ENCODE data around the gene ADGRG3.
A peak's percentile ranks its signal among the peaks of the same experiment; 100 is the strongest.

ADGRG3 gene

GRCh38 chr16:57630931-57631845, 36.9 kb upstream of the ADGRG3 start:
- DNase-seq, result no peak

- DNase-seq, result no peak
These were observed 35.5 kb upstream of the ADGRG3 start for GRCh38 chr16:57632568-57632967.

DNA sequence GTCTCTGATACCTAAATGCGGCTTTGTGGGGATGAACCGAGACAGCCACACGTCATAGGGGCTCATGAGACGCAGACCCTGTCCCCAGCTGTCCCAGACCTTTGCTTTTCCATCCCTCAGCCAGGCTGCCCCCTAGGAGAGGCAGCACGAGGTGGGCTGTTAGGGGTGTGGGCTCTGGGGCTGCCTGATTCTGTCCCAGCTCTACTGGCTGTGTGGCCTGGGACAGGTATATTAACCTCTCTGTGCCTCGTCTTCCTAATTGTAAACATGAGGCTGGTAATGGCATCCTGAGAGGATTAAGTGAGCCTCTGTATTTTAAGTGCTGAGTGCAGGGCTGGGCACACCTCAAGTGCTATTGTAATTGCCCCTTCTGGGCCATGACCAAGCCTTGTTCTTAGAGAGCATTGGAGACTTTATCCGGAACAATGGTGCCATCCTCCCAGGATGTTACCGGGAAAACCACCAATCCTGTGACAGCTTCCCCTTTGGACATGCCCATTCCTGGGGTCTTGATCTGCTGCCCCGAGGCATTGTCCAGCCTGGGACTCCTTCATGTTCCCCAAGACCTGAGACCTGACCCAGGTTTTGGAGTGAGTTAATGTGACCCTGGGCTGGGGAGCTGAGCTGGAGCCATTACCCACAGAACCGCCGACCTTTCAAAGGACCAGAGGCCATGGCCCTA, 34.6 kb upstream of the ADGRG3 start:
- no peak for DNase-seq

DNA sequence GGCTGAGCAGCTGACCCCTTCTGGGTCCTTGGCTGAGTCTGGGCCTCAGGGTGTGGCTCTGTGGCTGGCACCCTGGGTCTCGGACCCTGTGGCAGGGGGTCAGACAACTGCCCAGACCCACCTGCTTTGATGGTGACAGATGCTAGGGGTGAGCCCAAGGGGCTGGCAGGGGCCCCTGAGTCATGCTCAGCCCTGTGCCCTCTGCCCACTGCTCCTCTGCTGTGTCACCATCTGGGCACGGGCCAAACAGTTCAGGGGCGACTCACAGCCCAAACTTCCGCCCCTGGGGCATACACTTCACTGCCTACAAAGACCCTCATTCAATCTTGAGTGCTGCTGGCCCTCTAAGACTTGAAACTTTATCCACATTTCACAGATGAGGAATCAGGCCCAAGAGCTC, 33.9 kb upstream of the ADGRG3 start:
- DNase-seq, result no peak

DNA sequence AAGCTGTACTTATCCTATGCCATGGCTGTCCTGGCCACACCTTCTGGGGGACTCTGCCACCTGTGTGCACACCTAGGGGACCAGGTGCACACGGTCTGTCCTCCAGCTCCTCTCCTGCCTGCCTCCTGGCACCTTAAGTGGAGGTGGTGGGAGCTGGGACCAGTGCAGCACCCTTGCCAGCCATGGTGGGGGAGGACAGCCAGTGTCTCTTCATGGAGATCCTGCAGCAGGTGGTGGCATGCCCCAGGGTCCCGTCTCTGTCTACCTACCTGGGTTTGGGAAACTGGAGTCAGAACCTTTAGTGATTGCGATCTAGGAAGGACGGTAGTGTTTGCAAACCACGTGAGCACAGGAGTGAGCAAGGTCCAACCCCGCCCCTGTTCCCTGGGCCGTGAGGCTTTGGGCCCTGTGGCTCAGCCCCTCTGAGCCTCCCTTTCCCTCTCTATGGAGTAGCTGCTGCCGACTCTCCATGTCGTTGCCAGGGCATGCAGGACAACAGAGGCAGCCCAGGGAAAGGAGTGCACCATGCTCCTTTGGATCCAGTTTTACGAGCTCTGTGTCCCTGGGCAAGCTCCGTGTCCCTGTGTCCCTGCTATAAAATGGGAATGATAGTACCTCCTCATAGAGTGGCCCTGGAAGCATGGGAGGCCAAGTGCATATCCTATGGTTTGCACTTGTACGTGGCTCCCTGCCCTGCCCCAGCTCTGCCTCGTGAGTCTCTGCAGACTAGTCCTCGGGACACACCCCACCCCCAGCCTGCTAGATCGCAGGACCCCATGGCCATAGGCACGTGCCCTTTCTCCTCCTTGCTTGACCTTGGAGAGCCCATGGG, 32.6 kb upstream of the ADGRG3 start:
- DNase-seq, result no peak

GRCh38 chr16:57636184-57636583, 31.9 kb upstream of the ADGRG3 start:
- no peak for DNase-seq

- DNase-seq, result no peak
These were observed 31.1 kb upstream of the ADGRG3 start for GRCh38 chr16:57637020-57637419.

GRCh38 chr16:57637424-57637823, 30.7 kb upstream of the ADGRG3 start:
- DNase-seq, result no peak

DNA sequence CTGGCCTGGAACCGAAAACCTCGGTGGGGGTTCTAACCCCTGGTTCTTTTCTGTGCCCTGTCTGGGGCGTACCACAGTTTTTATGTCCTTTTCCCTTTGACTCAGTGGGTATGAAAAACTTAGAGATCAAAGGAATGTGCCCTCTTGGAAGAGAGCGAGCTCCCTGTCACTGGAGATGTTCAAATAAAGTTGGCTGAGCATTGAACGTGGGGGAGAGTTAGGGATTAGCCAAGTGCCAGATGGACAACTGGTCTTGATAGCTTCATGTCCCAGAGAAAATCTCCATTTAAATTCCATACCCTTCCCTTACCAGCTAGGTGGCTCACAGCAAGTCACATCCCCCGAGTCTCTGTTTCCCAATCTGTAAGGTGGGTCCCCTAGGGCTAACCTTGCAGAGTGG, 30.1 kb upstream of the ADGRG3 start:
- no peak for DNase-seq

DNA sequence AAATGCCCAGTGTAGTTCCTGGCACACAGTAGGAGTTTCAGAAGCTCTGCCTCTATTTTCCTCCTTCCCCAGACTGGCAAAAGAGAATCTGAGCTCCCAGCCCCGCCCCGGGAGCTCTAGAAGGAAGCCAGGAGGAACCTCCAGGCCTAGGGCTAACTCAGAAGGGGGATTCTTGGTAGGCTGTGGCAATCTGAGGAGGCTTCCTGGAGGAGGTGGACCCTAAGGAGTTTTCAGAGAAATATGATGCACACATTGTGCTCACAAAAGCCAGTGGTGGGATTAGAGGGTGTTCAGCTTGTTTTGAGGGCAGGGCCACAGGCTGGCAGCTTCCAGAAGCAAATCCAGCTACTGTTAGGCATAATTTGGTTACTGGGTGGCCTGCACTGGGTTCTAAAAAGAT, 29.7 kb upstream of the ADGRG3 start:
- DNase-seq, result no peak

DNA sequence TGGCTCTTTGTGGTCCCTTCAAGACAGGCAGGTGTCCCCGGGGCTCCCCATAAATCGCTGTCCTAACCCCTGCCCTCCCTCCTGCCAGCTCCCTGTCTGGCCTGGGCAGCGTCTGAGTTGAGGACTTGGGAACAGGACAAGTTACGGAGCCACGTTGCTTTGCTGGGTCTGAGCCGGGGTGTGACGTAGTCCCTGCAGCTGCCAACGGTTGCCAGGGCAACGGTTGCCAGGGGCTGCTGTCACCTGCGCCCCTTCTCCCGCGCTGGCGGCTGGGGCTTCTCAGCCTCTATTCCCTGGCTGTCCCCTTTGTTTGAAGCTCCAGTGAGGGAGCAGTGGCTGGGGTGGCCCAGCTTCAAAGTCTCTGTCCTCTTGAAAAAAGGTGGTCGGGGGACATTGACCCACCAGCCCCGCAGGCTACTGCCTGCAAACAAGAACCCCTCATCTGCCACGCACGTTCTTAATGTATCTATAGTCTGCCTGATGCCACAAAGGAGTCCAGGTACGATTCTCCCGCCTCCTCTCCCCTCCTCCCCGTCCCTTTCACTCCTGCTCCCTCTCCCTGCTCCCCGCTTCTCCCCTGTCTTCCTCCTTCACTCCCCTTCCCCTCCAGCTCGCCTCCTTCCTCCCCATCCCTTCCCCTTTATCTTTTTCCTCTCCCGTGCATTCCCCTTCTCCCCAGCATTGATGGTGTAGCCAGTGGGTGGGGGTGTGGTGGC, 28.8 kb upstream of the ADGRG3 start:
- DNase-seq, result peak; percentile 91

DNA sequence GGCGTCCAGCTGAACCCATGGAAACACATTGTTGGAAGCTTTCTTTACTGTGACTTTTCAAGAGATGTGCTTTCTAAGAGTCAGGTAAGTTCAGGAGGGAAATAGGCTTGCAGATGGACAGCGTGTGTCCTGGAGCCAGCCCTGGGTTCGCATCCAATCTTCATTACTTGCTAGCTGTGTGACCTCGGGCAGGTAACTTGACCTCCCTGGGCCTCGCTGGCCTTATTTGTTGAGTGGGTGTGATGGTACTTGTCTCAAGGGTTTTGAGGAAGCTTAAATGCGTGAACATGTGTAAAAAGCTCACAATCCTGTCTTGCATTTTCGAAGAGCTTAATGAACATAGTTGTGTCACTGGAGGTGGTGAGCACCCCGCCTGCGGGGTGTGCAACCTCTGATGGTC, 27.9 kb upstream of the ADGRG3 start:
- DNase-seq, result no peak

DNA sequence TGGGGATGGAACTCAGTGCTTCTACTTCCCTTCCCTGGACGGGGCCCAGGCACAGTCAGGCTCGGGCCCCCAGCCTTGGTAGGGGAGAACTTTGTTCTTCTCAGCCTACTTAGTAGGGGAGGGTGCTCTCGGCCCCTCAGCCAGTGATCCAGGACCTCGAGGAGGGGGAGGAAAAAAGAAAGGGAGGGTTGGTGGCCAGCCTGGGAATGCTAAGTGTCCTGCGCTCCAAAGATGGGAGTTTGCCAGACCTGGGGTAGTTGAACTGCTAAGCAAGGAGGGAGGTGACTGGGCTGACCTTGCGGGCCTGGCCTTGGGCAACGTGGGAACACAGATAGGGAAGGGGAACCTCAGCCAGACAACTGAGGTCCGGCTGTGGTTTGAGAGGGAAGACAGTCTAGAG, 27.5 kb upstream of the ADGRG3 start:
- no peak for DNase-seq

GRCh38 chr16:57642160-57643135, 25.7 kb upstream of the ADGRG3 start:
- no peak for DNase-seq

DNA sequence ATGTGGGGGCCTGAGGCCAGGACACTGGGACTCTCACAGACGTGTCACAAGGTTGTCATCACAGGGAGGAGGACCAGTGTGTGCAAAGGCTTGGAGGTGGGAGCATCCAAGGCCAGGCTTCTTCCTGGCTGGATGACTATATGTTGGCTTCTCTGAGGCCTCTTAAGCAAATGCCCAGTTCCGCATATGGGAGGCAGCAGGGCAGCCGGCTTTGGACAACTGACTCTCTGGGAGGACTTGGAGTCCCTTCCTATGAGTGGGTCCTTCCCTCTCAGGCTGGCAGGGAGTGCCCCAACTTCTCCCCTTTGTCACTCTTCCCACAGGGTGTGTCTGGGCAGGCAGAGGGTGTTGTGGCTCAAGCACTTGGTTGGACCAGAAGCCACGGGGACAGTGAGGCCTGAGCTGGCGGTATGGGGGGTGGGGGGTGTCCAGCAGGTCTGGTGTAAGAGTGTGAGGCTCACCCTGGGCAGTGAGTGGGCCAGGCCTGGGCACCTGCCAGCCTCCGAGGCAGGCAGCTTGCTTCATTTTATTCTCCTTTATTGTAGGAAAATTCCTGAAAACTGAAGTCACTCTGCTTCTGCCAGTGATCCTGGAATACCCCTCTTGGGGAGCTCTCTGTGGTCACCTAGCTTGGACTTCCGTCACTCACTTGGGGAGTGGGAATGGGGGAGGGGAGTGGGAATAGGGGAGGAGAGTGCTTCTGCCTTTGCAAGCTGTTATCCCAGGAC, 24.8 kb upstream of the ADGRG3 start:
- no peak for DNase-seq

GRCh38 chr16:57643910-57644309, 24.2 kb upstream of the ADGRG3 start:
- DNase-seq, result no peak

DNA sequence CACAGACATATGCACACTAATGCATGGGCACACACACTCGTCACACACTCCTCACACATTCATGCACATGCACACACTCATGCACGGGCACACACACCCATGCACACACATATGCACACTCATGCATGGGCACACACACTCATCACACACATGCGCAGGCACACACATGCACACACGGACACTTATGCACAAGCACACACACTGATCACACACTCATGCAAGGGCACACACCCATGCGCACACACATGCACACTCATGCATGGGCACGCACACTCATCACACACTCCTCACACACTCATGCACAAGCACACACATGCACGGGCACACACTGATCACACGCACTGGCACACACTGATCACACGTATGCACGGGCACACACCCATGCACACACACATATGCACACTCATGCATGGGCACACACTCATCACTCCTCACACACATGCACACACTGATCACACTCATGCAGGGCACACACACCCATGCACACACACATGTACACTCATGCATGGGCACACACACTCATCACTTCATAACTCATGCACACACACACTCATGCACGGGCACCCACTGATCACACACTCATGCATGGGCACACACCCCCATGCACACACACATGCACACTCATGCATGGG, 23.6 kb upstream of the ADGRG3 start:
- no peak for DNase-seq

DNA sequence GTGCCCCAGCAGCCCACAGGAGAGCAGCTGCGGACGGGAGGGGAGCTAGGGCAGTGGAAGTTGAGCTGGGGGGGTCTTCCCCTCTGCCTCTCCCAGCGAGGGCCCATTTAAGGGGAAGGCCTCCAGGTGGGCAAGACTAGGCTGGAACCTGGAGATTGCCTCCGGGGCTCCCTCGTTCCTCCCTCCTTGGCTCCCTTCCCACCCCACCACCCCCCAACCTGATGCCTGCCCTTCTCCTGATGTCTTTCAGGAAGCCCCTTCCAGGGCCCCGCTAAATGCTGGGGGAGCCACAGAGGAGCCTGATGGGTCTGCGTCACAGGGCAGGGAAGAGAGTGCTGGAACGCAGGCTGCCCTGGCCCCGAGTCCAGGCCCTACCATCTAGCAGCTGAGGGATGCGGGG, 22.9 kb upstream of the ADGRG3 start:
- no peak for DNase-seq

GRCh38 chr16:57645691-57646387, 22.3 kb upstream of the ADGRG3 start:
- no peak for DNase-seq
